Loucy (cell line): ENCODE data around the gene R3HDML.
A peak's percentile ranks its signal among the peaks of the same experiment; 100 is the strongest.

Source experiments
- H2AFZ ChIP-seq: fragments of 200-600 bp; sonication (generic); 2 replicates; pipeline ENCODE4 v1.6.0; 2016; ENCODE audit warnings: antibody characterized with exemption, mild to moderate bottlenecking, low read length, moderate library complexity
- H3F3A ChIP-seq: fragments of 200-600 bp; 2 replicates; pipeline ENCODE4 v1.6.0; 2016; ENCODE audit warnings: antibody characterized with exemption, low read depth, mild to moderate bottlenecking
- H3K27me3 ChIP-seq: fragments of 200-600 bp; sonication (generic); 2 replicates; pipeline ENCODE4 v1.6.1; 2014; ENCODE audit warnings: low read length, mild to moderate bottlenecking; ENCODE audit not compliant: insufficient read depth, poor library complexity, severe bottlenecking
- H3K36me3 ChIP-seq: fragments of 200-600 bp; sonication (generic); 2 replicates; pipeline ENCODE4 v1.6.1; 2016; ENCODE audit warnings: low read length; ENCODE audit not compliant: insufficient read depth
- H3K4me1 ChIP-seq: fragments of 200-600 bp; sonication (generic); 2 replicates; pipeline ENCODE4 v1.5.1; 2014; ENCODE audit warnings: low read length, mild to moderate bottlenecking; ENCODE audit not compliant: insufficient read depth, poor library complexity, severe bottlenecking
- H3K4me2 ChIP-seq: fragments of 200-600 bp; sonication (generic); 2 replicates; pipeline ENCODE4 v1.6.0; 2014; ENCODE audit warnings: antibody characterized with exemption, low read length, low read depth, mild to moderate bottlenecking; ENCODE audit not compliant: poor library complexity, severe bottlenecking
- H3K4me3 ChIP-seq: fragments of 200-600 bp; sonication (generic); 2 replicates; pipeline ENCODE4 v1.5.1; 2014; ENCODE audit warnings: low read length, mild to moderate bottlenecking, mixed read lengths; ENCODE audit not compliant: poor library complexity, severe bottlenecking
- H3K79me2 ChIP-seq: fragments of 200-600 bp; sonication (generic); 2 replicates; pipeline ENCODE4 v1.6.1; 2014; ENCODE audit warnings: low read length; ENCODE audit not compliant: insufficient read depth
- H3K9ac ChIP-seq: fragments of 200-600 bp; sonication (generic); 2 replicates; pipeline ENCODE4 v1.6.0; 2014; ENCODE audit warnings: mild to moderate bottlenecking, low read depth, low read length, moderate library complexity; ENCODE audit not compliant: poor library complexity, severe bottlenecking
- H3K9me2 ChIP-seq: fragments of 200-600 bp; sonication (generic); replicated peaks from 2 replicates; pipeline ENCODE4 v1.6.1; 2016; ENCODE audit warnings: low read depth, low read length, mixed read lengths
- H3K9me3 ChIP-seq: fragments of 200-600 bp; sonication (generic); 2 replicates; pipeline ENCODE4 v1.6.1; 2014; ENCODE audit warnings: mild to moderate bottlenecking, antibody characterized with exemption, low read length, low read depth; ENCODE audit not compliant: insufficient read depth
- H4K20me1 ChIP-seq: fragments of 200-600 bp; sonication (generic); 2 replicates; pipeline ENCODE4 v1.6.0; 2014; ENCODE audit warnings: antibody characterized with exemption, low read length, mild to moderate bottlenecking; ENCODE audit not compliant: insufficient read depth, poor library complexity, severe bottlenecking
- EZH2phosphoT487 ChIP-seq: fragments of 200-600 bp; IDR thresholded peaks from 2 replicates; pipeline ENCODE4 v1.6.1; 2018; ENCODE audit warnings: antibody characterized with exemption, mild to moderate bottlenecking, moderate library complexity, borderline replicate concordance
- TF ChIP-seq, protein P1 (sequence below): fragments of 200-600 bp; sonication (generic); conservative IDR thresholded peaks from 2 replicates; pipeline ENCODE4 v1.5.1; 2014; ENCODE audit warnings: mild to moderate bottlenecking, antibody characterized with exemption, low read length

R3HDML gene

DNA sequence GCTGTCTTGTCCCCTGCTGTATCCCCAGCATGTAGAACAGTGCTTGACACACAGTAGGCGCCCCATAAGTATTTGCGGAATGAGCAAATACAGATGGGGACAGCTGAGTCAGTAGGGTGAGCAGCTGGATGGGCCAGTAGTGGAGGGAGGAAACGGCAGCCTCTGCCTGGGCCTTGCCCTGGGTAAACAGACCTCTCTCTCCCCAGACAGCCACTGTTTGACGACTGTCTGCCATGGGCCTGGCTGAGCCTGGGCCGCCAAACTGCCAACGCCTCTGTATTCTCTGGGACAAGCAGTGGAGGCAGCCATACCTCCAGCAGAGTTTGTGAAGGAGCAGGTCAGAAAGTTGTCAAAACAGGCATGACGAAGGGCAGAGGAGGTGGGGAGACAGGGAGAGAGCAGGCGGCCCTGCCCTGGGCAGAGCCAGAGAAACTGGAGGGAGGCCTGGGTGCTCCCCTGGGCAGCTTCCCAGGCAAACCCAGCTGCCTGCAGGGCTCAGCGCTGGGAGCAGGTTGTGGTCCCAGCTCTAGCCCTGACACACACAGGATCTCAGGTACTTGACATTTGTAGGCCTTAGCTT lies 33.9 kb downstream of the R3HDML start:
- Histone ChIP-seq H3K4me1 (no peaks in the 10 kb centered on the region), H4K20me1 (no peaks in the 10 kb centered on the region), H3K9me2 (no peaks in the 10 kb centered on the region), H3K27me3 (no peaks in the 10 kb centered on the region), H3K79me2 (no peaks in the 10 kb centered on the region), H3K9me3 (no peaks in the 10 kb centered on the region), H2AFZ (0 out of 2 replicates have a peak overlapping the region, but pooled peaks have one; percentile 6), H3K36me3 (no peaks in the 10 kb centered on the region), H3K9ac (no peak overlapping the region), H3K4me3 (no peak overlapping the region), H3F3A (no peaks in the 10 kb centered on the region), H3K4me2 (no peak overlapping the region)
- TF ChIP-seq, protein P1, sequence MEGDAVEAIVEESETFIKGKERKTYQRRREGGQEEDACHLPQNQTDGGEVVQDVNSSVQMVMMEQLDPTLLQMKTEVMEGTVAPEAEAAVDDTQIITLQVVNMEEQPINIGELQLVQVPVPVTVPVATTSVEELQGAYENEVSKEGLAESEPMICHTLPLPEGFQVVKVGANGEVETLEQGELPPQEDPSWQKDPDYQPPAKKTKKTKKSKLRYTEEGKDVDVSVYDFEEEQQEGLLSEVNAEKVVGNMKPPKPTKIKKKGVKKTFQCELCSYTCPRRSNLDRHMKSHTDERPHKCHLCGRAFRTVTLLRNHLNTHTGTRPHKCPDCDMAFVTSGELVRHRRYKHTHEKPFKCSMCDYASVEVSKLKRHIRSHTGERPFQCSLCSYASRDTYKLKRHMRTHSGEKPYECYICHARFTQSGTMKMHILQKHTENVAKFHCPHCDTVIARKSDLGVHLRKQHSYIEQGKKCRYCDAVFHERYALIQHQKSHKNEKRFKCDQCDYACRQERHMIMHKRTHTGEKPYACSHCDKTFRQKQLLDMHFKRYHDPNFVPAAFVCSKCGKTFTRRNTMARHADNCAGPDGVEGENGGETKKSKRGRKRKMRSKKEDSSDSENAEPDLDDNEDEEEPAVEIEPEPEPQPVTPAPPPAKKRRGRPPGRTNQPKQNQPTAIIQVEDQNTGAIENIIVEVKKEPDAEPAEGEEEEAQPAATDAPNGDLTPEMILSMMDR = no peak
- TF ChIP-seq EZH2phosphoT487 = no peak

DNA sequence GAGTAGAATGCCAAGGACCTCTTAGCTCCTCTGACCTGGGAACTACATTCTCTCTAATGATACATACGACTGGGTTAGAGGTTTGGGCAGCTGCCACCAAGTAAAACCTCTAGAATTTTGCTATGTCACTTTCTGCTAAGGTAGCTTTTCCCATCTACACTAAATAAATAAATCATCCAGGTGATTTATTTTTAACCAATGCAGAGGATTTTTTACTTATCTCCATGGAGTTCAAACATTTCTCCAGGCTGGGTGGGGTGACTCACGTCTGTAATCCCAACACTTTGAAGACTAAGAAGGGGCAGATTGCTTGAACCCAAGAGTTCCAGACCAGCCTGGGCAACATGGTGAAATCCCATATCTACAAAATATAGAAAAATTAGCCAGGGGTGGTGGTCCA lies 45.8 kb downstream of the R3HDML start:
- Histone ChIP-seq H3K79me2 (no peaks in the 10 kb centered on the region), H3K4me1 (no peaks in the 10 kb centered on the region), H4K20me1 (no peaks in the 10 kb centered on the region), H3K9ac (no peak overlapping the region), H3K9me3 (no peaks in the 10 kb centered on the region), H3K4me2 (no peak overlapping the region), H3K27me3 (no peaks in the 10 kb centered on the region), H3F3A (no peaks in the 10 kb centered on the region), H3K4me3 (no peak overlapping the region), H3K9me2 (no peaks in the 10 kb centered on the region), H2AFZ (no peak overlapping the region), H3K36me3 (no peaks in the 10 kb centered on the region)
- TF ChIP-seq, protein P1 = no peak
- no peak for TF ChIP-seq EZH2phosphoT487

DNA sequence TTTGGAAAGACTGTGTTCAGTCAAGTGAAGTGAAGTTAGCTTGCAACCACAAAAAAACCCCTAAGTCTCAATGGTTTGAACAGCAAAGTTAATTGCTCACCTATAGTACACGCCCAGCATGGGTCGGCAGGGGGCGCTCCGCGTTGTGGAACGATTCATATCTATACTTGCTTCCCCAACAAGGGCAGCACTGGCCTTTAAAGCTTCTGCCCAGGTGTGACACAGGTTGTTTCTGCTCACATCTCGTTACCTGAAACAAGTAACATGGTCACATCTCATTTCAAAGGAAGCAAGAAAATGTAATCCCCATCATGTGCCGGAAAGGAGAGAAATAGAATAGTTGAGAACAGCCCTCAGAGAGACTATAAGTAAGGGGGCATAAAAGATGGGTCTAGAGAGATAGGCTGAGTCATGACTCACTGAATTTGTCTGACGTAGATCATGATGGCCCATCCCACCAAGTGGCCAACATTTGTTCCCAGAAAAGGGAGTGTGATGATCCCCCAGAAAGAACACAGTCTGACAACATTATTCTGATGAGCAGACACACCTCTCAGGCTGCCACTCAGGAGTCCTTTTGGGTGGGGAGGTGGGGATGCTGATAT lies 47.7 kb downstream of the R3HDML start:
- no peaks in the 10 kb centered on the region for H3K27me3 ChIP-seq
- H3K9me2 ChIP-seq = no peaks in the 10 kb centered on the region
- TF ChIP-seq, protein P1 = peak; percentile 96
- TF ChIP-seq EZH2phosphoT487 = no peak
- no peaks in the 10 kb centered on the region for H3K4me1 ChIP-seq
- H3K4me3 ChIP-seq = no peak overlapping the region
- no peak overlapping the region for H2AFZ ChIP-seq
- H3K9me3 ChIP-seq = no peaks in the 10 kb centered on the region
- no peaks in the 10 kb centered on the region for H3K79me2 ChIP-seq
- H3F3A ChIP-seq = no peaks in the 10 kb centered on the region
- H4K20me1 ChIP-seq = no peaks in the 10 kb centered on the region
- no peaks in the 10 kb centered on the region for H3K36me3 ChIP-seq
- no peak overlapping the region for H3K4me2 ChIP-seq
- no peak overlapping the region for H3K9ac ChIP-seq
